Measurements from ENCODE around the gene HFE.
A peak's percentile ranks its signal among the peaks of the same experiment; 100 is the strongest.
"Not testable (repeated sequence)": the region's sequence is repeated elsewhere in the genome, so short reads cannot be mapped to it uniquely, and the experiment has no call there.

HFE gene

DNA sequence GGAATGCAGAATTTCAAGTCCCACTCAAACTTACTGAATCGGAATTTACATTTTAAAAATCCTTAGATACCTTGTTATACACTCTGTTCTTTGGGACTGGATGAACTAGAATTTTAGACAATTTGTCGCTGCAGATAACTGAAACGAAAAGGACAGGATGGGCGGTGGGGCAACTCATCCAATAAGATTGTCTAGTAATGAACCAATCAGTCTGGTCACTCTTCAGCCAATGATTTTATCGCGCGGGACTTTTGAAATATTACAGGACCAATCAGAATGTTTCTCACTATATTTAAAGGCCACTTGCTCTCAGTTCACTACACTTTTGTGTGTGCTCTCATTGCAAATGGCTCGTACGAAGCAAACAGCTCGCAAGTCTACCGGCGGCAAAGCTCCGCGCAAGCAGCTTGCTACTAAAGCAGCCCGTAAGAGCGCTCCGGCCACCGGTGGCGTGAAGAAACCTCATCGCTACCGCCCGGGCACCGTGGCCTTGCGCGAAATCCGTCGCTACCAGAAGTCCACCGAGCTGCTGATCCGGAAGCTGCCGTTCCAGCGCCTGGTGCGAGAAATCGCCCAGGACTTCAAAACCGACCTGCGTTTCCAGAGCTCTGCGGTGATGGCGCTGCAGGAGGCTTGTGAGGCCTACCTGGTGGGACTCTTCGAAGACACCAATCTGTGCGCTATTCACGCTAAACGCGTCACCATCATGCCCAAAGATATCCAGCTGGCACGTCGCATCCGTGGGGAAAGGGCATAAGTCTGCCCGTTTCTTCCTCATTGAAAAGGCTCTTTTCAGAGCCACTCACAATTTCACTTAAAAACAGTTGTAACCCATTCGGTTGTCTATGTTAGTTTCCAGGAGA lies 41.9 kb upstream of the HFE start:
- H3K4me3 ChIP-seq (ENCODE audit: severe bottlenecking): peak overlapping the region; percentile 40
- no peaks in the 10 kb centered on the region for H3K36me3 ChIP-seq (ENCODE audit: low read depth)
- H3K4me1 ChIP-seq (ENCODE audit: insufficient read depth, poor library complexity, severe bottlenecking): peaks cover 9% of the 10 kb centered on the region
- no peaks in the 10 kb centered on the region for H3K27me3 ChIP-seq (ENCODE audit: insufficient read depth, poor library complexity, severe bottlenecking)
- peak; percentile 68 for ATAC-seq (ENCODE audit: low read depth)
- no peaks in the 10 kb centered on the region for H3K9me3 ChIP-seq (ENCODE audit: severe bottlenecking)
- no peak for DNase-seq (ENCODE audit: low spot score)
- TF ChIP-seq CTCF (IDR thresholded peaks at IDR 0.05; ENCODE audit: poor library complexity, severe bottlenecking): peak; percentile 18
- peak overlapping the region; percentile 91 for H3K27ac ChIP-seq (ENCODE audit: poor library complexity, severe bottlenecking)

DNA sequence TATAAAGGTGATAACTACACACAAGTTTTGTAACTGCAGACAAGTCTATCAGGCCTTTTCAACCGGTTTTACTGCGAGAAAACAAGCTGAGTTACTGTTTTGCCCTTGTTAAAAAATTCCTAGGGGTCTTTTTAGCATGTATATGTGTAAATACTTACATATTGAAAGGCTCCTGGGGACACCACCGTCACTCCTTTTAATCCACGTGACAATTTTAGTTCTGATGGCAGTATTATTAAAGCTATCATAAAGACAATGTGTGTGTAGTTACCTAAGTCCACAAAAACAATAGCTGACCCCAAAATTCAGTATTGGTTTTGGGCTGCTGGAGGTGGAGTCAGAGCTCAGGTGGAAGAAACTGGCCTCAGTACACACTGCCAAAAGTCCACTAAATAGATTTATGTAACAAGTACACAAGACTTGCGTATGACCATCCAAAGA lies 41.3 kb upstream of the HFE start:
- peak overlapping the region; percentile 91 for H3K27ac ChIP-seq (ENCODE audit: poor library complexity, severe bottlenecking)
- DNase-seq (ENCODE audit: low spot score) (no peak), ATAC-seq (ENCODE audit: low read depth) (peak; percentile 0; the same call in 1 of the 3 replicates)
- no peak for TF ChIP-seq CTCF (IDR thresholded peaks at IDR 0.05; ENCODE audit: poor library complexity, severe bottlenecking)
- peaks cover 9% of the 10 kb centered on the region for H3K4me1 ChIP-seq (ENCODE audit: insufficient read depth, poor library complexity, severe bottlenecking)
- H3K27me3 ChIP-seq (ENCODE audit: insufficient read depth, poor library complexity, severe bottlenecking): no peaks in the 10 kb centered on the region
- H3K4me3 ChIP-seq (ENCODE audit: severe bottlenecking): peak overlapping the region; percentile 40
- H3K36me3 ChIP-seq (ENCODE audit: low read depth): no peaks in the 10 kb centered on the region
- no peaks in the 10 kb centered on the region for H3K9me3 ChIP-seq (ENCODE audit: severe bottlenecking)

GRCh38 chr6:26047329-26047728 lies 39.9 kb upstream of the HFE start:
- ATAC-seq (ENCODE audit: low read depth); H3K27me3 ChIP-seq (ENCODE audit: insufficient read depth, poor library complexity, severe bottlenecking); H3K9me3 ChIP-seq (ENCODE audit: severe bottlenecking); H3K4me3 ChIP-seq (ENCODE audit: severe bottlenecking); H3K36me3 ChIP-seq (ENCODE audit: low read depth); DNase-seq (ENCODE audit: low spot score); H3K4me1 ChIP-seq (ENCODE audit: insufficient read depth, poor library complexity, severe bottlenecking): not testable (repeated sequence)
- H3K27ac ChIP-seq (ENCODE audit: poor library complexity, severe bottlenecking): peak overlapping the region; percentile 91

DNA sequence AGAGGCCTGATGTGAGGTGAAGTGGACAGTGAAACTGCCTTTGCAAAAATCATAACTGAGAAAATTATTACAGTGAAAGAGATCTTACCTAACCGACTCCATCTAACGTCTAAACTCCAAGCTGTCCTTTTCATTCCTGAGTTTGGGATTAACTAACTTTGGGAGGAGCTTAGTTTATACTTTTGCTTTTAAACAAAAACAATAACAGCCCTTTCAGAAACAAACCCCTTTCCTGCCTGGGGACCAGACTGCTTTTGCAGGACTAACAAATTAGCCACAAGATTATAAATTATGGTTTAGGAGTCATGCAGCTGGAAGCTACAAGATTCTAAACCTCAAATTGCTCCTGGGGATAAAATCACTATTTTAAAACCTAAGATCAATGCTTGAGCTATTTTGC lies 38.6 kb upstream of the HFE start:
- DNase-seq (ENCODE audit: low spot score): no peak
- H3K9me3 ChIP-seq (ENCODE audit: severe bottlenecking): no peaks in the 10 kb centered on the region
- no peaks in the 10 kb centered on the region for H3K27me3 ChIP-seq (ENCODE audit: insufficient read depth, poor library complexity, severe bottlenecking)
- no peak for ATAC-seq (ENCODE audit: low read depth)
- H3K36me3 ChIP-seq (ENCODE audit: low read depth): no peaks in the 10 kb centered on the region
- H3K4me1 ChIP-seq (ENCODE audit: insufficient read depth, poor library complexity, severe bottlenecking): peaks cover 9% of the 10 kb centered on the region
- H3K27ac ChIP-seq (ENCODE audit: poor library complexity, severe bottlenecking): peak overlapping the region; percentile 4
- H3K4me3 ChIP-seq (ENCODE audit: severe bottlenecking): no peak overlapping the region
- TF ChIP-seq CTCF (IDR thresholded peaks at IDR 0.05; ENCODE audit: poor library complexity, severe bottlenecking): no peak

DNA sequence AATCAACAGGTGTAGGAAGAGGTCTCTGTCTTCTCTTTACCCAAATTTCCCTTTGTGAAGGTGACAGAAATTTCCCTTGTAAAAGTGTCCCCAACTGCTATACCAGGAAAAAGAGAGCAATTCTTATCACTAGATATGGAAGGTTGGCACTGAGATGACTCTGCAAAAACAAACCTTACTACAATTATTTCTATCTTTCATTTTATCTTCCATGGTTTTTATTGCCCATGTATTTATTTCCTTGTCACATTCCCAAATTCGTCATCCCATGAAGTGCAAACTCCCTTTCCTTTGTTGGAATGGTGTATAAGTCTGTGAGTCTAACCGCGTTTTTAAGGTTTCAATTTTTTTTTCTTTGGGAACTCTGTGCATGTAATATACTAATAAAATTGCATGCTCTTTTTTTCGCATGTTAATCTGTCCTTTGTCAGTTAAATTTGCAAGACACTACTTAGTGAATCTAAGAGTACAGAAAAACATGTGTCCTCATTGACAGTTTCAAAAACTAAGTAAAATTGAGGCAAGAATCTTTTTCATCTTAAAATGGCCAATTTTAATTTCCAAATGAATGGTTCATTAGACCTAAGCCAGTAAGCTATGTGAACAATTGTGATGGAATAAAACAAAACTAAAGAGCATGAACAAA lies 35.4 kb upstream of the HFE start:
- no peak for TF ChIP-seq CTCF (IDR thresholded peaks at IDR 0.05; ENCODE audit: poor library complexity, severe bottlenecking)
- no peak for ATAC-seq (ENCODE audit: low read depth)
- Histone ChIP-seq H3K4me1 (ENCODE audit: insufficient read depth, poor library complexity, severe bottlenecking) (peaks cover 4% of the 10 kb centered on the region), H3K27me3 (ENCODE audit: insufficient read depth, poor library complexity, severe bottlenecking) (no peaks in the 10 kb centered on the region), H3K27ac (ENCODE audit: poor library complexity, severe bottlenecking) (no peak overlapping the region), H3K36me3 (ENCODE audit: low read depth) (no peaks in the 10 kb centered on the region), H3K4me3 (ENCODE audit: severe bottlenecking) (no peak overlapping the region), H3K9me3 (ENCODE audit: severe bottlenecking) (no peaks in the 10 kb centered on the region)
- no peak for DNase-seq (ENCODE audit: low spot score)

- H3K4me3 ChIP-seq (ENCODE audit: severe bottlenecking); H3K36me3 ChIP-seq (ENCODE audit: low read depth); DNase-seq (ENCODE audit: low spot score); ATAC-seq (ENCODE audit: low read depth); H3K9me3 ChIP-seq (ENCODE audit: severe bottlenecking); H3K27me3 ChIP-seq (ENCODE audit: insufficient read depth, poor library complexity, severe bottlenecking); H3K27ac ChIP-seq (ENCODE audit: poor library complexity, severe bottlenecking); H3K4me1 ChIP-seq (ENCODE audit: insufficient read depth, poor library complexity, severe bottlenecking): not testable (repeated sequence)
These were observed 34.4 kb upstream of the HFE start for GRCh38 chr6:26052762-26053250.

Data from RWPE2 (cell line).